Liver (tissue), 3 donors: ENCODE data around the gene PTPRD.

Experiments used
- CTCF ChIP-seq: fragments of 150-350 bp; IDR thresholded peaks from 2 replicates; pipeline ENCODE4 v1.5.1; 2017; ENCODE audit warnings: improper control_type of control experiment, low read depth, low read length; ENCODE audit not compliant: missing input control
- GABPA ChIP-seq, 2 donors: IDR thresholded peaks in 1 of 2; conservative IDR thresholded peaks in 1 of 2; 2 replicates each; pipeline ENCODE4 v1.6.1; 2016; ENCODE audit warnings: antibody characterized with exemption in 2 of 2, mild to moderate bottlenecking in 1 of 2, moderate library complexity in 1 of 2
- JUND ChIP-seq, 2 donors: IDR thresholded peaks; 2 replicates each; pipeline ENCODE4 v1.6.1; 2016; ENCODE audit warnings: antibody characterized with exemption in 2 of 2
- REST ChIP-seq: IDR thresholded peaks from 2 replicates; pipeline ENCODE4 v1.6.1; 2016; ENCODE audit warnings: antibody characterized with exemption, mild to moderate bottlenecking
- SP1 ChIP-seq: IDR thresholded peaks from 2 replicates; pipeline ENCODE4 v1.6.1; 2018; ENCODE audit warnings: antibody characterized with exemption, mild to moderate bottlenecking
- TAF1 ChIP-seq: conservative IDR thresholded peaks from 2 replicates; pipeline ENCODE4 v1.6.1; 2016; ENCODE audit warnings: antibody characterized with exemption, mild to moderate bottlenecking
- YY1 ChIP-seq: IDR thresholded peaks from 2 replicates; pipeline ENCODE4 v1.6.1; 2016; ENCODE audit warnings: antibody characterized with exemption, mild to moderate bottlenecking
- ZBTB33 ChIP-seq: IDR thresholded peaks from 2 replicates; pipeline ENCODE4 v1.6.1; 2016; ENCODE audit warnings: antibody characterized with exemption
- TF ChIP-seq, protein P1 (sequence below): IDR thresholded peaks from 2 replicates; pipeline ENCODE4 v1.6.1; 2016; ENCODE audit warnings: antibody characterized with exemption
- donor health status: healthy.
- donor health status: healthy.

DNA sequence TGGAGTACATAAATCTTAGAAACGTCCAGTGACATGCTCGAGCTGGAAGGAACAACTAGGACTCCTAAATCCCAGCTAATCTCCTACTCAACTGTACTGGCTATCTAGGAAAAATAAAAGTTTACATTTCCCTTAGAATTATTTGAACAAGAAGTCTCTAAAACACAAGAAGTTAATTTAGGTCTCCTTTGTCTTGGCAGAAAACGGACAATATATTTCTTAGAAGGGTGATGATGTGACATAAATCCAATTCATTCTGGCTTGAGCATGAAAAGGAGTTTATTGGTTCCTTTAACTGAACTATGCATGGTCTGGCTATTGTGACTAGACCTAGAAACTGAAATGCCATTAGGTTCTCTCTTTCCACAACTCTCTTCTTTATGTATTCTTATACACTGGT lies 1571.0 kb downstream of the PTPRD start:
- TF ChIP-seq SP1: no peak
- no peak for TF ChIP-seq TAF1
- no peak for TF ChIP-seq CTCF
- TF ChIP-seq JUND (IDR thresholded peaks at IDR 0.05): no peak
- TF ChIP-seq GABPA (IDR thresholded peaks at IDR 0.05 in 1 of 2, conservative IDR thresholded peaks at IDR 0.05 in 1 of 2): no peak
- TF ChIP-seq YY1: no peak
- TF ChIP-seq, protein P1, sequence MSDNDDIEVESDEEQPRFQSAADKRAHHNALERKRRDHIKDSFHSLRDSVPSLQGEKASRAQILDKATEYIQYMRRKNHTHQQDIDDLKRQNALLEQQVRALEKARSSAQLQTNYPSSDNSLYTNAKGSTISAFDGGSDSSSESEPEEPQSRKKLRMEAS: no peak
- TF ChIP-seq REST: no peak
- TF ChIP-seq ZBTB33: no peak
